Measurements from ENCODE around the gene ZFYVE26.

DNA sequence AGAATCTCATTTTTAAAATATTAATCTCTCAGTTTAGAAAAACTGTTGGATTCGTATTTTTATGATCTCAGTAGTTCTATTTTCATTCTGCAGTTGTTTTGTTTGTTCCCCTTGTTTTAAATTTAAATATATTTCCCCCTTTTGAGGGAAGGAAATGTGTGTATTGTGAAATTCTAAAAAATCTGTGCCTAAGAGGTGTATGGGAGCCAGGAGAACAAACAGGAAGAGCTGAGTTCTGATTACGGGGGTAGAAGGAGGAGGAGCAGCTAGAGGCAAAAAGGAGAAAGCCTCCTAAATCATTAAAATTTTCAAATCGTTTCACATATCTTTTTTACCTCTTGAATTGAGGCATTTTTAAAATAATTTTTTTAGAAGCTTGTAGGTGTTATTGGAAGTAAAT lies 112.4 kb downstream of the ZFYVE26 start:
- TF ChIP-seq POLR2A (IDR thresholded peaks at IDR 0.05; ENCODE audit: low read depth, low read length), result no peak
- TF ChIP-seq POLR2AphosphoS5 (IDR thresholded peaks at IDR 0.05; ENCODE audit: low read depth, low read length), result no peak
- no peak for TF ChIP-seq TAF1 (IDR thresholded peaks at IDR 0.05; ENCODE audit: borderline replicate concordance, low read depth, low read length)

All from GM12892 (cell line).